ENCODE measurements around the gene PCDH11Y.
"Not testable (repeated sequence)": the region's sequence is repeated elsewhere in the genome, so short reads cannot be mapped to it uniquely, and the experiment has no call there.

GRCh38 chrY:5708727-5709126 is 708.6 kb downstream of the PCDH11Y start:
- TF ChIP-seq EZH2 (IDR thresholded peaks at IDR 0.05); ZNF274 (IDR thresholded peaks at IDR 0.05; ENCODE audit: low read depth, low read length); POLR2A (IDR thresholded peaks at IDR 0.05; ENCODE audit: borderline replicate concordance, extremely low read depth, insufficient read depth, insufficient read length); CTCF (IDR thresholded peaks at IDR 0.05 in 2 of 3, conservative IDR thresholded peaks at IDR 0.05 in 1 of 3; ENCODE audit: borderline replicate concordance in 1 of 3, insufficient read depth in 1 of 3, low read depth in 2 of 3, low read length in 2 of 3); RAD21 (IDR thresholded peaks at IDR 0.05; ENCODE audit: low read depth); REST (IDR thresholded peaks at IDR 0.05; ENCODE audit: low read depth); YY1 (IDR thresholded peaks at IDR 0.05; ENCODE audit: extremely low read depth, insufficient replicate concordance, low read depth, low read length); SIN3A (IDR thresholded peaks at IDR 0.05; ENCODE audit: low read depth); FOSL1 (IDR thresholded peaks at IDR 0.05; ENCODE audit: low read depth); POLR2AphosphoS5 (IDR thresholded peaks at IDR 0.05; ENCODE audit: low read depth, low read length); MAX (IDR thresholded peaks at IDR 0.05); EZH2phosphoT487 (IDR thresholded peaks at IDR 0.05; ENCODE audit: borderline replicate concordance): not testable (repeated sequence)

All from HCT116 (cell line).